ENCODE measurements around the gene ILK. TPM values are rescaled to one million over a fixed set of nuclear protein-coding genes. Genes with fewer than 3 reads are reported as not detected.
A peak's percentile ranks its signal among the peaks of the same experiment; 100 is the strongest.

ILK gene
- total RNA-seq, 1 donor from 2014 or later, result 128 TPM

DNA sequence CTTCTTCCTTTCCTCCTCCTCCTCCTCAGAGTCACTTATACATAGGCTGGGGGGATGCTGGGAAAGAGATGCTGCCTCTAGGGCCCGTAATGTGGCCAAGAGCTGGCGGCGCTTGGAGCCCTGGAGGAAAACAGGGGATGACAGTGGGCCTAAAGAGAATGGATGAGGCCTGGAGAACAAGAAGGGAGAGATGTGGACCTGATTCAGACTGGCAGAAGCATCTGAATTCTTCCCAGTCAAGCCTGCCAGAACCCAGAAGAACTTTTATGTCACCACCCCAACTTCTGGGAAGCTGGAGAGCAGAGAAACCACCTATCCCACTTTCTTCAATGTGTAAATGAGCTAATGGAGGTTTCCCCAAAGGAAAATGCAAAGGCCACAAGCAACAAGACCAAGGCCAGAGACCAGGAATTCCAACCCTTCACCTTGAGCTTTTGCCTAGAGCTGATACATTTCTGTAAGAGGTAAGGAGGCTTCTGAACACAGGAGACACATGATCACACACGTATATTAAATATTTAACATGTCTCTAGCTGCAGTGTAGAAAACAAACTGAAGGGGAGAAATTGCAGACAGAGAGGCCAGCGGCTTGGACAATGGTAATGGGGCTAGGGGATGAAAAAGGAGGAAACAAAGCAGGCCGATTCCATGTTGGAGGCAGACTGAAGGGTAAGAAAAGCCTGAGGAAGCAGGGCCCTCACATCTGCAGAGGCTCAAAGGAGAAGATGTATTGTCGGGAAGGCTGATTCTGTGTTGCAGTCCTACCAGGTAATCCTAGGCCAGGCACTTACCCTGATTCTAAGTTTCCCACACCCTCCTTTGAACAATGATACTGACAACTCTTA lies 1.3 kb upstream of the ILK start:
- Mint-ChIP-seq H3K27ac (peak overlapping the region; percentile 54), H3K9me3 (no peaks in the 10 kb centered on the region), H3K27me3 (no peaks in the 10 kb centered on the region), H3K4me1 (peaks cover 10% of the 10 kb centered on the region), H3K4me3 (no peak overlapping the region), H3K36me3 (ENCODE audit: low read depth) (peaks cover 42% of the 10 kb centered on the region)
- intact Hi-C loops (cut with micrococcal nuclease), result loop anchor here (5.0 kb wide), 3 partner anchors 70 to 210 kb away; partner anchors contain the start of gene SMPD1
- DNase-seq (no peak), ATAC-seq (ENCODE audit: low read depth) (no peak)
- ChIA-PET CTCF (interaction anchor here (1.0 to 1.3 kb wide), 2 partner anchors 81 to 155 kb away, joined by 3 read pairs; partner anchors contain the start of gene MRPL17), POLR2A (interaction anchor here (0.6 to 3.7 kb wide), 9 partner anchors 10 to 212 kb away, joined by 3 to 69 read pairs (median 5); partner anchors contain the start of genes MRPL17, SMPD1, TAF10 and TPP1)
- TF ChIP-seq, protein P1, sequence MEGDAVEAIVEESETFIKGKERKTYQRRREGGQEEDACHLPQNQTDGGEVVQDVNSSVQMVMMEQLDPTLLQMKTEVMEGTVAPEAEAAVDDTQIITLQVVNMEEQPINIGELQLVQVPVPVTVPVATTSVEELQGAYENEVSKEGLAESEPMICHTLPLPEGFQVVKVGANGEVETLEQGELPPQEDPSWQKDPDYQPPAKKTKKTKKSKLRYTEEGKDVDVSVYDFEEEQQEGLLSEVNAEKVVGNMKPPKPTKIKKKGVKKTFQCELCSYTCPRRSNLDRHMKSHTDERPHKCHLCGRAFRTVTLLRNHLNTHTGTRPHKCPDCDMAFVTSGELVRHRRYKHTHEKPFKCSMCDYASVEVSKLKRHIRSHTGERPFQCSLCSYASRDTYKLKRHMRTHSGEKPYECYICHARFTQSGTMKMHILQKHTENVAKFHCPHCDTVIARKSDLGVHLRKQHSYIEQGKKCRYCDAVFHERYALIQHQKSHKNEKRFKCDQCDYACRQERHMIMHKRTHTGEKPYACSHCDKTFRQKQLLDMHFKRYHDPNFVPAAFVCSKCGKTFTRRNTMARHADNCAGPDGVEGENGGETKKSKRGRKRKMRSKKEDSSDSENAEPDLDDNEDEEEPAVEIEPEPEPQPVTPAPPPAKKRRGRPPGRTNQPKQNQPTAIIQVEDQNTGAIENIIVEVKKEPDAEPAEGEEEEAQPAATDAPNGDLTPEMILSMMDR (IDR thresholded peaks at IDR 0.05), result no peak

DNA sequence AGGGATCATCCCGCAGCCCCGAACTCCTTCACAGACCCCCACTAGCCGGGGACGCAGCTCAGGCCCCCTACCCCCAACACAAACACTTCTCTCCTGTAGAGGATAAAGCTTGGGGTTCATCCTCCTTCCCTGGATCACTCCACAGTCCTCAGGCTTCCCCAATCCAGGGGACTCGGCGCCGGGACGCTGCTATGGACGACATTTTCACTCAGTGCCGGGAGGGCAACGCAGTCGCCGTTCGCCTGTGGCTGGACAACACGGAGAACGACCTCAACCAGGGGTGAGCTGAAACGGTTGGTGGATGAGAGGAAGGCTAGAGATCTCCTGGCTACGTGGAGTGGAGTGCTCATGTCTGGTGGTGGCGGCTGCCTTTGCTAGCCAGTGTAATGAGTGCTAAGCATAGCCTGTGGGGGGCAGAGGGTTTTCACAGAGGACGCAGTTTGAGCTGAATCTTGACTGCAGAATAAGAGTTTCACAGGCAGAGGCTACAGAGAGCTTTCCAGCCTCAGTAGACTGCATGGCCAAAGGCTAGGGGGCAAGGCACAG lies 580 bp downstream of the ILK start:
- H3K4me3 Mint-ChIP-seq, result no peak overlapping the region

DNA sequence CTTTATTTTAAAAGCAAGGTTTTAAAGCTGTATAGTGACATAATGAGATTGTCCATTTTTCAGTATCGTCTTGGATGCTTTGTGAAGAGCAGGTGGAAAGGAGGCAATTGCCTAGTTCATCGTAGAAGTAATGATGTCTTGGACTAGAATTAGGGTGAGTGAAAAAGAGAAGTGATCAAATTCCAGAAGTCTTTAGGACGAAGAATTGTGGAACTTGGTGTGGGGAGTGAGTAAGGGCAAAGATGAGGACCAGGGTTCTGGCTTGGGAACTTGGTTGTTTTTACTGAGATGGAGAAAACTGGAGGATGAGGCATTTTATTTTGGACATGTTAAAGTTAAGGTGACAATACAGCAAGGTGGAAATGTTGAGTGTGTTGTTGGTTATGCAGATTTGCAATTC lies 1.2 kb downstream of the ILK start:
- ChIA-PET POLR2A (interaction anchor here (0.6 to 3.7 kb wide), 13 partner anchors 8 to 215 kb away, joined by 3 to 69 read pairs (median 7); partner anchors contain the start of genes ARFIP2, MRPL17, SMPD1 and TAF10), CTCF (interaction anchor here (1.0 to 2.7 kb wide), 8 partner anchors 8 to 153 kb away, joined by 3 to 21 read pairs (median 5); partner anchors contain the start of genes MRPL17 and TPP1)
- DNase-seq (no peak), ATAC-seq (ENCODE audit: low read depth) (no peak)
- TF ChIP-seq, protein P1 (IDR thresholded peaks at IDR 0.05), result no peak
- Mint-ChIP-seq H3K9me3 (no peaks in the 10 kb centered on the region), H3K27ac (no peak overlapping the region), H3K4me1 (peaks cover 10% of the 10 kb centered on the region), H3K27me3 (no peaks in the 10 kb centered on the region), H3K36me3 (ENCODE audit: low read depth) (peaks cover 44% of the 10 kb centered on the region), H3K4me3 (no peak overlapping the region)
- intact Hi-C loops (cut with micrococcal nuclease), result loop anchor here (5.0 kb wide), 3 partner anchors 72 to 212 kb away; partner anchors contain the start of gene SMPD1

More for the DNA sequence above, 580 bp downstream of the ILK start:
- peak; percentile 41 for ATAC-seq (ENCODE audit: low read depth)
- H3K36me3 Mint-ChIP-seq (ENCODE audit: low read depth), result peaks cover 44% of the 10 kb centered on the region
- ChIA-PET CTCF (interaction anchor here (0.6 to 2.7 kb wide), 9 partner anchors 9 to 153 kb away, joined by 3 to 21 read pairs (median 4); partner anchors contain the start of genes MRPL17 and TPP1), POLR2A (interaction anchor here (0.6 to 3.7 kb wide), 14 partner anchors 8 to 214 kb away, joined by 3 to 69 read pairs (median 6); partner anchors contain the start of genes ARFIP2, MRPL17, SMPD1 and TAF10)
- H3K4me1 Mint-ChIP-seq, result peaks cover 9% of the 10 kb centered on the region
- intact Hi-C loops (cut with micrococcal nuclease), result loop anchor here (5.0 kb wide), 3 partner anchors 72 to 212 kb away; partner anchors contain the start of gene SMPD1
- DNase-seq, result peak; percentile 32
- TF ChIP-seq, protein P1 (IDR thresholded peaks at IDR 0.05), result no peak
- no peaks in the 10 kb centered on the region for H3K9me3 Mint-ChIP-seq
- H3K27ac Mint-ChIP-seq, result no peak overlapping the region
- no peaks in the 10 kb centered on the region for H3K27me3 Mint-ChIP-seq

DNA sequence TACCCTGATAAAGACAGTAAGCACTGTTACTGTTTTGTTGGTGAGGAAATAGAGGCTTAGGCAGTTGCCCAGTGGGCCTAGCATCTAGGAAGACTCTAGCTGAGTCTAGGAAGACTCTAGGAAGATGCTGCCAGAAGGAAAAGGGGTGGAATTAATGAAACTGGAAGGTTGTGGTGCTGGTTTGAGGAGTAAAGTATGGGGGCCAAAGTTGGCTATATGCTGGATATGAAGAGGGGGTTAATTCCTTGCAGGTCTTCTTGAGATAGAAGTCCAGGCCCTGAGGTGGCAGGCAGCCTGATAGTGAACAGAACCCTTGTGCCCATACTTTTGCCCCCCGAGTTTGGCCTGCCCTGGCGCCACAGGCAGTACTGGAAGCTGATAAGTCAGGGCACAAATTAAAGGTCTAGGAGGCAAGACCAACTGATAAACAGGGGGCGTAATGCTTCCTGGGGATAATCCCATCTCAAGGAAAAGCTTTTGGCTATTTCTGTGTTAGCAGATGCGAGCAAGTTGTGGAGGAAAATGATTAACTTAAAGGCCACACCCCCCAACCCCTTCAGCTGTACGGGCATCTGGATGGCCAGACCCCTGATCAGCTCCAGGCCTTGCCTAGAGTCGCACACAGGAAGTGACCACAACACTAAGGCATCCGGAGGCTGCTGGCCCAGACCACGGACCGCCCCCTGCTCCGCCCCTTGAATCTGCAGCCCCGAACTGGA lies 3.1 kb downstream of the ILK start:
- H3K4me1 Mint-ChIP-seq, result peaks cover 22% of the 10 kb centered on the region

More for the DNA sequence above, 3.1 kb downstream of the ILK start:
- DNase-seq (peak; percentile 36), ATAC-seq (ENCODE audit: low read depth) (no peak)
- no peaks in the 10 kb centered on the region for H3K9me3 Mint-ChIP-seq
- no peak overlapping the region for H3K27ac Mint-ChIP-seq
- TF ChIP-seq, protein P1 (IDR thresholded peaks at IDR 0.05), result no peak
- peaks cover 48% of the 10 kb centered on the region for H3K36me3 Mint-ChIP-seq (ENCODE audit: low read depth)
- POLR2A ChIA-PET, result interaction anchor here (0.8 to 3.2 kb wide), 5 partner anchors 12 to 125 kb away, joined by 3 to 32 read pairs (median 4); partner anchors contain the start of genes ARFIP2, MRPL17, TIMM10B and TPP1
- no peaks in the 10 kb centered on the region for H3K27me3 Mint-ChIP-seq
- CTCF ChIA-PET, result interaction anchor here (0.9 to 2.1 kb wide), 3 partner anchors 12 to 76 kb away, joined by 3 to 8 read pairs (median 7); partner anchors contain the start of genes MRPL17 and TPP1
- intact Hi-C loops (cut with micrococcal nuclease), result loop anchor here (2.0 kb wide), 1 partner anchor 20 kb away; no protein-coding TSS in a partner anchor
- no peak overlapping the region for H3K4me3 Mint-ChIP-seq

All from activated B cell treated with CpG ODN at 0.5 μM for 24 hours (primary cell).